Peyer's patch (tissue), 4 donors: ENCODE data around the gene ADORA2A.

Experiments used
- CTCF ChIP-seq, 6 experiments: fragments of 450-650 bp in 4 of 6; fragments of 200-600 bp in 2 of 6; sonication (generic) in 1 of 6; IDR thresholded peaks; one replicate each; pipeline ENCODE4 v1.5.1; 2017 to 2019; ENCODE audit warnings: antibody characterized with exemption in 6 of 6, mild to moderate bottlenecking in 3 of 6, moderate library complexity in 1 of 6
- POLR2A ChIP-seq, 2 donors: fragments of 450-650 bp; IDR thresholded peaks; one replicate each; pipeline ENCODE4 v1.5.1; 2017; ENCODE audit warnings: antibody characterized with exemption in 2 of 2, mild to moderate bottlenecking in 2 of 2, moderate library complexity in 2 of 2

DNA sequence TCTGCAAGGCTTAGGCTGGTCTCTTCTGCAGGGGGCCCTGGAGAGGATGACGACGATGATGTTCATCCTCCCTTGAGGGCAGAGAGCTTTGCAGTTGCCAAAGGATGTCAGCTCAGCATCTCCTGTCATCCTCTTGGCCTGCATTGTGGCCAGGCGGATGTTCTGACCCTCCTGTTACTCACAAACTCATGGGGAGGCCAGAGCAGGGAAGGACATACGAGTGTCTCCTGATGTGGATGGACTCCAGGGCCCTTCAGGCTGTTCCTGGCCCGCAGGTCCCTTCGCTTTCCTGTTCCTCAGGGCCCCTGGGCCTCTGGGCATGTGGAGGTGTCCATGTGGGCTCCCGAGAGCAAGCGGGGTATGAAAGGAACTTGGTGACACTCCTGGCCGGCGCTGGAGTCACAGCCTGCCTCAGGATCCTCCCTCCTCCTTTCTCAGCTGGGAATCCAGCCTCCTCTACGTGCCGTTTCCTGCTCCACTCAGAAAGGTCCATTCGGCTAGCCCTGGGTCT lies 8.5 kb downstream of the ADORA2A start:
- TF ChIP-seq CTCF (IDR thresholded peaks at IDR 0.05) (no peak), POLR2A (IDR thresholded peaks at IDR 0.05) (no peak)
